A549 (cell line): ENCODE data around the gene XRN1. TPM values are rescaled to one million over a fixed set of nuclear protein-coding genes. Genes with fewer than 3 reads are reported as not detected.

Experiments used
- ATAC-seq, 2 experiments: fragments of 200-7000 bp in 1 of 2; fragments of >200 bp in 1 of 2; cut with Nextera tagmentation in 1 of 2; cut with Tn5 transposase in 1 of 2; 3 replicates each; pipeline versions ENCODE4 v1.8.0 to v1.9.1; 2018 to 2020; ENCODE audit warnings: mild to moderate bottlenecking in 1 of 2, moderate library complexity in 1 of 2
- CTCF ChIA-PET: fragments of 300-600 bp; sonication (Branson Sonifier 250); formaldehyde crosslinking; extraction: SDS; loops from one replicate; lab custom pipeline; 2021; ENCODE audit warnings: antibody characterized with exemption, inconsistent platforms; lab: Yijun Ruan, JAX
- POLR2A ChIA-PET: fragments of 350-600 bp; formaldehyde crosslinking; extraction: SDS; loops from one replicate; lab custom pipeline; 2021; ENCODE audit warnings: antibody characterized with exemption, inconsistent platforms; lab: Yijun Ruan, JAX
- DNase-seq, 2 experiments: peaks; one replicate each; pipeline versions ENCODE4 v3.0.0 to v3.0.0-alpha.2; 2011 to 2016; ENCODE audit warnings: low read depth in 1 of 2, low spot score in 1 of 2
- FAIRE-seq: peaks from 2 replicates; lab custom pipeline; 2011; peaks lifted over from hg19 to GRCh38; lab: Jason Lieb, UNC
- H3K27ac ChIP-seq, 2 experiments: fragments of >200 bp; sonication (Bioruptor Twin); formaldehyde crosslinking; 3 replicates each; pipeline ENCODE4 v1.5.1; 2016 to 2017
- H3K4me1 ChIP-seq: fragments of >200 bp; sonication (Bioruptor Twin); formaldehyde crosslinking; 3 replicates; pipeline ENCODE4 v1.6.1; 2016
- H3K4me2 ChIP-seq: fragments of >200 bp; sonication (Bioruptor Twin); formaldehyde crosslinking; 3 replicates; pipeline ENCODE4 v1.6.1; 2016
- H3K4me3 ChIP-seq: fragments of >200 bp; sonication (Bioruptor Twin); formaldehyde crosslinking; 3 replicates; pipeline ENCODE4 v1.5.1; 2016
- H3K9me3 ChIP-seq: fragments of >200 bp; sonication (Bioruptor Twin); formaldehyde crosslinking; 3 replicates; pipeline ENCODE4 v1.6.1; 2016
- BHLHE40 ChIP-seq: IDR thresholded peaks from 2 replicates; pipeline ENCODE4 v1.6.1; 2012; ENCODE audit warnings: low read depth, low read length, inconsistent platforms
- CBX2 ChIP-seq: fragments of 200-600 bp; sonication (generic); IDR thresholded peaks from 2 replicates; pipeline ENCODE4 v1.6.1; 2016; ENCODE audit warnings: low read depth, mild to moderate bottlenecking, borderline replicate concordance
- CBX8 ChIP-seq: fragments of 200-600 bp; sonication (generic); IDR thresholded peaks from 2 replicates; pipeline ENCODE4 v1.6.1; 2016
- CEBPB ChIP-seq, 2 experiments: fragments of >200 bp in 1 of 2; sonication (Bioruptor Twin) in 1 of 2; formaldehyde crosslinking in 1 of 2; IDR thresholded peaks; 2 replicates each; pipeline ENCODE4 v1.6.1; 2012 to 2016
- CHD4 ChIP-seq: fragments of 200-600 bp; sonication (generic); IDR thresholded peaks from 2 replicates; pipeline ENCODE4 v1.6.1; 2016; ENCODE audit warnings: antibody characterized with exemption, mild to moderate bottlenecking, borderline replicate concordance
- EHMT2 ChIP-seq: fragments of 200-600 bp; sonication (generic); IDR thresholded peaks from 2 replicates; pipeline ENCODE4 v1.6.1; 2016; ENCODE audit warnings: antibody characterized with exemption, low read depth, mild to moderate bottlenecking, moderate library complexity
- ESRRA ChIP-seq: fragments of 150-350 bp; IDR thresholded peaks from 2 replicates; pipeline ENCODE4 v1.6.1; 2014; ENCODE audit warnings: mild to moderate bottlenecking, low read length, borderline replicate concordance
- FOSB ChIP-seq: fragments of 250-450 bp; sonication (Bioruptor Pico); IDR thresholded peaks from 2 replicates; pipeline ENCODE4 v1.5.0; 2020; ENCODE audit warnings: mild to moderate bottlenecking, moderate library complexity
- GATA3 ChIP-seq: IDR thresholded peaks from 2 replicates; pipeline ENCODE4 v1.6.1; 2012; ENCODE audit warnings: borderline replicate concordance
- HDAC2 ChIP-seq: fragments of 200-600 bp; sonication (generic); IDR thresholded peaks from 2 replicates; pipeline ENCODE4 v1.6.1; 2016
- HEYL ChIP-seq: fragments of 250-450 bp; sonication (Bioruptor Pico); IDR thresholded peaks from 2 replicates; pipeline ENCODE4 v1.8.0; 2021; ENCODE audit warnings: mild to moderate bottlenecking, moderate library complexity
- HOXA7 ChIP-seq: fragments of 250-450 bp; sonication (Bioruptor Pico); IDR thresholded peaks from 2 replicates; pipeline ENCODE4 v1.5.0; 2020; ENCODE audit warnings: mild to moderate bottlenecking, moderate library complexity
- KDM5A ChIP-seq: fragments of 200-600 bp; sonication (generic); IDR thresholded peaks from 2 replicates; pipeline ENCODE4 v1.6.1; 2016; ENCODE audit warnings: antibody characterized with exemption, mild to moderate bottlenecking
- MAFK ChIP-seq: fragments of 450-650 bp; IDR thresholded peaks from 2 replicates; pipeline ENCODE4 v1.6.1; 2014; ENCODE audit not compliant: partially characterized antibody
- NR3C1 ChIP-seq: fragments of >200 bp; sonication (Bioruptor Twin); formaldehyde crosslinking; IDR thresholded peaks from 3 replicates; pipeline ENCODE4 v1.6.1; 2017
- PBX3 ChIP-seq: IDR thresholded peaks from 2 replicates; pipeline ENCODE4 v1.6.1; 2012
- POLR2AphosphoS2 ChIP-seq: conservative IDR thresholded peaks from 2 replicates; pipeline ENCODE4 v1.6.1; 2012; ENCODE audit warnings: low read length, improper control_type of control experiment, inconsistent platforms
- RAD21 ChIP-seq, 2 experiments: fragments of >200 bp in 1 of 2; sonication (Bioruptor Twin) in 1 of 2; formaldehyde crosslinking in 1 of 2; IDR thresholded peaks in 1 of 2; conservative IDR thresholded peaks in 1 of 2; 2 replicates in 1 of 2; 3 replicates in 1 of 2; pipeline ENCODE4 v1.6.1; 2012 to 2018; ENCODE audit warnings: inconsistent platforms in 1 of 2
- RFX5 ChIP-seq: fragments of 450-650 bp; IDR thresholded peaks from 2 replicates; pipeline ENCODE4 v1.7.1; 2014; ENCODE audit warnings: antibody characterized with exemption, mild to moderate bottlenecking, moderate library complexity
- RNF2 ChIP-seq: fragments of 200-600 bp; sonication (generic); IDR thresholded peaks from 2 replicates; pipeline ENCODE4 v1.6.1; 2016; ENCODE audit warnings: low read depth, mild to moderate bottlenecking, antibody characterized with exemption, moderate library complexity, borderline replicate concordance
- TFCP2L1 ChIP-seq: fragments of 250-450 bp; sonication (Bioruptor Pico); IDR thresholded peaks from 2 replicates; pipeline ENCODE4 v1.5.0; 2021; ENCODE audit warnings: mild to moderate bottlenecking
- TP53 ChIP-seq: fragments of 250-450 bp; sonication (Bioruptor Pico); IDR thresholded peaks from 2 replicates; pipeline ENCODE4 v1.5.0; 2021; ENCODE audit warnings: mild to moderate bottlenecking, moderate library complexity
- ZSCAN20 ChIP-seq: fragments of 250-450 bp; sonication (Bioruptor Pico); IDR thresholded peaks from 2 replicates; pipeline ENCODE4 v1.8.0; 2022; ENCODE audit warnings: mild to moderate bottlenecking, moderate library complexity
- WGBS: methylation state at CpG from one replicate; pipeline ENCODE4 v1.1.6; 2017; ENCODE audit errors: missing lambda C conversion rate; 5-methylcytosine and 5-hydroxymethylcytosine counted together
- polyA plus RNA-seq, 4 experiments: library from polyadenylated mRNA; depleted of rRNA in 3 of 4; stranded (reverse); fragments of >200 nt; fragmentation: RNase III in 1 of 4; extraction: RNeasy Plus Mini Kit Qiagen cat#74134 plus additional on column Dnase treatment in 1 of 4; gene quantifications; 2 replicates in 3 of 4; 3 replicates in 1 of 4; pipeline ENCODE4 v1.2.3, GENCODE V29; 2011 to 2017
- TF ChIP-seq, protein P1 (sequence below): fragments of 450-650 bp; IDR thresholded peaks from 2 replicates; pipeline ENCODE4 v1.6.1; 2014; ENCODE audit warnings: antibody characterized with exemption
- TF ChIP-seq, protein P2 (sequence below): fragments of 250-450 bp; sonication (Bioruptor Pico); IDR thresholded peaks from 2 replicates; pipeline ENCODE4 v1.5.0; 2020; ENCODE audit warnings: low read depth, mild to moderate bottlenecking, moderate library complexity

XRN1 gene
- polyA plus RNA-seq, 2 of the 4 experiments (the other 2 are of a cell fraction) = 4.2 to 22.6 TPM

- ChIA-PET CTCF (no interaction called here), POLR2A (no interaction called here)
- H3K9me3 ChIP-seq = no peaks in the 10 kb centered on the region
- no peak for FAIRE-seq
- no peak overlapping the region for H3K27ac ChIP-seq
- WGBS = 91% methylated on average over 3 of the region's 3 CpGs
- no peak overlapping the region for H3K4me2 ChIP-seq
- no peak overlapping the region for H3K4me3 ChIP-seq
- no peaks in the 10 kb centered on the region for H3K4me1 ChIP-seq
- DNase-seq = no peak
- no peak for ATAC-seq
- no peak for TF ChIP-seq CEBPB (IDR thresholded peaks at IDR 0.05)
- no peak for TF ChIP-seq HDAC2
- TF ChIP-seq TP53 (CRISPR knock-in tag) = no peak
- no peak for TF ChIP-seq POLR2AphosphoS2
- TF ChIP-seq ESRRA = no peak
- no peak for TF ChIP-seq RAD21 (conservative IDR thresholded peaks at IDR 0.05 in 1 of 2, IDR thresholded peaks at IDR 0.05 in 1 of 2)
These were observed 19.9 kb upstream of the XRN1 start for GRCh38 chr3:142467768-142468167.

- Histone ChIP-seq H3K4me2 (no peak overlapping the region), H3K27ac (no peak overlapping the region)
- POLR2A ChIA-PET = no interaction called here
- TF ChIP-seq HDAC2 (no peak), BHLHE40 (no peak), RFX5 (no peak), ZSCAN20 (CRISPR knock-in tag) (no peak), CBX8 (no peak), RNF2 (no peak), CBX2 (no peak), HOXA7 (no peak), NR3C1 (no peak), EHMT2 (no peak), GATA3 (no peak), FOSB (CRISPR knock-in tag) (no peak), HEYL (CRISPR knock-in tag) (no peak), PBX3 (no peak), TFCP2L1 (no peak), CHD4 (no peak), MAFK (no peak)
- TF ChIP-seq, protein P1, sequence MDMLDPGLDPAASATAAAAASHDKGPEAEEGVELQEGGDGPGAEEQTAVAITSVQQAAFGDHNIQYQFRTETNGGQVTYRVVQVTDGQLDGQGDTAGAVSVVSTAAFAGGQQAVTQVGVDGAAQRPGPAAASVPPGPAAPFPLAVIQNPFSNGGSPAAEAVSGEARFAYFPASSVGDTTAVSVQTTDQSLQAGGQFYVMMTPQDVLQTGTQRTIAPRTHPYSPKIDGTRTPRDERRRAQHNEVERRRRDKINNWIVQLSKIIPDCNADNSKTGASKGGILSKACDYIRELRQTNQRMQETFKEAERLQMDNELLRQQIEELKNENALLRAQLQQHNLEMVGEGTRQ = no peak
- TF ChIP-seq, protein P2, sequence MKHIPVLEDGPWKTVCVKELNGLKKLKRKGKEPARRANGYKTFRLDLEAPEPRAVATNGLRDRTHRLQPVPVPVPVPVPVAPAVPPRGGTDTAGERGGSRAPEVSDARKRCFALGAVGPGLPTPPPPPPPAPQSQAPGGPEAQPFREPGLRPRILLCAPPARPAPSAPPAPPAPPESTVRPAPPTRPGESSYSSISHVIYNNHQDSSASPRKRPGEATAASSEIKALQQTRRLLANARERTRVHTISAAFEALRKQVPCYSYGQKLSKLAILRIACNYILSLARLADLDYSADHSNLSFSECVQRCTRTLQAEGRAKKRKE (CRISPR knock-in tag) = no peak
- TF ChIP-seq, all 56 proteins: peak for 0
- WGBS = 83% methylated on average over 3 of the region's 3 CpGs
- no peak for DNase-seq
- no peaks in the 10 kb centered on the region for H3K9me3 ChIP-seq
- H3K4me3 ChIP-seq = no peak overlapping the region
- CTCF ChIA-PET = no interaction called here
- no peak for FAIRE-seq
- H3K4me1 ChIP-seq = no peaks in the 10 kb centered on the region
- ATAC-seq = no peak
These were observed 12.9 kb upstream of the XRN1 start for GRCh38 chr3:142460689-142461088.

- no peak overlapping the region for H3K4me2 ChIP-seq
- no peak for DNase-seq
- ChIA-PET CTCF (no interaction called here), POLR2A (no interaction called here)
- ATAC-seq = no peak
- H3K4me3 ChIP-seq = no peak overlapping the region
- FAIRE-seq = no peak
- WGBS = 85% methylated on average over 2 of the region's 2 CpGs
- no peaks in the 10 kb centered on the region for H3K9me3 ChIP-seq
- no peaks in the 10 kb centered on the region for H3K4me1 ChIP-seq
- H3K27ac ChIP-seq = no peak overlapping the region
- TF ChIP-seq RAD21 (conservative IDR thresholded peaks at IDR 0.05 in 1 of 2, IDR thresholded peaks at IDR 0.05 in 1 of 2) (no peak), KDM5A (no peak), HEYL (CRISPR knock-in tag) (no peak), TFCP2L1 (no peak), PBX3 (no peak), CBX8 (no peak)
These were observed 12.1 kb upstream of the XRN1 start for GRCh38 chr3:142459929-142460328.
